NB4 (cell line): ENCODE measurements around the gene APOO.

Experiments used
- CTCF ChIP-seq: IDR thresholded peaks from one replicate; pipeline ENCODE4 v1.5.1; 2012; ENCODE audit warnings: low read depth, low read length
- POLR2A ChIP-seq: IDR thresholded peaks from 2 replicates; pipeline ENCODE4 v1.6.1; 2011; ENCODE audit warnings: mild to moderate bottlenecking; ENCODE audit not compliant: insufficient read length; ENCODE audit errors: extremely low read depth

DNA sequence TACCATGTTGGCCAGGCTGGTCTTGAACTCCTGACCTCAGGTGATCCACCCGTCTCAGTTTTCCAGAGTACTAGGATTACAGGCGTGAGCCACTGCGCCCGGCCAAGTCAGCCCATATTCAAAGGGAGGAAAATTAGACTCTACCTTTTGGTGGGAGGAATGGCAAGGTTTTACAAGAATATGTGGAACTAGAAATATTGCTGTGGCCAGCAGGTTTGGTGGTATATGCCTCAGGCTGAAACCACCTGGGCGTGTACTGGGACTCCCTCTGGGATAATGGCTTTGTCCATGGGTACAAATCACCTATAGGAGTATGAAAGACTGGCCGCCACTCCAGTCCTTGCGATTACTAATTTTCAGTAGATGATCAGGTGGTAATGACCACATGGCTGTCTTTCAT lies 92.4 kb downstream of the APOO start:
- TF ChIP-seq CTCF (no peak), POLR2A (no peak)
